Measurements from ENCODE around the gene UBE2D2. TPM values are rescaled to one million over a fixed set of nuclear protein-coding genes. Genes with fewer than 3 reads are reported as not detected.

Gene UBE2D2
- total and polyA plus RNA-seq, 4 donors, result 84.1 to 97.8 (median 91.2) TPM

- H3K4me3 ChIP-seq, result no peak overlapping the region
- WGBS, 2 donors, result 53 to 55% methylated on average over 2 of the region's 2 CpGs
- ATAC-seq (ENCODE audit: insufficient read depth, low FRiP score) (no peak), DNase-seq (no peak)
- H3K9me3 ChIP-seq (ENCODE audit: control insufficient read depth in 4 of 4, insufficient read depth in 3 of 4, low read length in 3 of 4), result peaks cover 0 to 3% (median 0%) of the 10 kb centered on the region in 4 donors
- H3K9ac ChIP-seq (ENCODE audit: insufficient read depth in 1 of 2, low read length in 2 of 2), result no peak overlapping the region
- H3K4me1 ChIP-seq (ENCODE audit: control insufficient read depth in 5 of 5, insufficient read depth in 5 of 5, low read length in 5 of 5), result no peaks in the 10 kb centered on the region
- H3K36me3 ChIP-seq (ENCODE audit: control insufficient read depth in 4 of 4, insufficient read depth in 4 of 4, low read length in 4 of 4), result no peaks in the 10 kb centered on the region
- TF ChIP-seq, protein P1, sequence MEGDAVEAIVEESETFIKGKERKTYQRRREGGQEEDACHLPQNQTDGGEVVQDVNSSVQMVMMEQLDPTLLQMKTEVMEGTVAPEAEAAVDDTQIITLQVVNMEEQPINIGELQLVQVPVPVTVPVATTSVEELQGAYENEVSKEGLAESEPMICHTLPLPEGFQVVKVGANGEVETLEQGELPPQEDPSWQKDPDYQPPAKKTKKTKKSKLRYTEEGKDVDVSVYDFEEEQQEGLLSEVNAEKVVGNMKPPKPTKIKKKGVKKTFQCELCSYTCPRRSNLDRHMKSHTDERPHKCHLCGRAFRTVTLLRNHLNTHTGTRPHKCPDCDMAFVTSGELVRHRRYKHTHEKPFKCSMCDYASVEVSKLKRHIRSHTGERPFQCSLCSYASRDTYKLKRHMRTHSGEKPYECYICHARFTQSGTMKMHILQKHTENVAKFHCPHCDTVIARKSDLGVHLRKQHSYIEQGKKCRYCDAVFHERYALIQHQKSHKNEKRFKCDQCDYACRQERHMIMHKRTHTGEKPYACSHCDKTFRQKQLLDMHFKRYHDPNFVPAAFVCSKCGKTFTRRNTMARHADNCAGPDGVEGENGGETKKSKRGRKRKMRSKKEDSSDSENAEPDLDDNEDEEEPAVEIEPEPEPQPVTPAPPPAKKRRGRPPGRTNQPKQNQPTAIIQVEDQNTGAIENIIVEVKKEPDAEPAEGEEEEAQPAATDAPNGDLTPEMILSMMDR (IDR thresholded peaks at IDR 0.05; ENCODE audit: control extremely low read depth, extremely low read depth), result no peak
- H3K27ac ChIP-seq (ENCODE audit: low read depth in 1 of 2, low read length in 1 of 2), result no peak overlapping the region
- peaks cover 0 to 2% (median 0%) of the 10 kb centered on the region in 3 donors for H3K27me3 ChIP-seq (ENCODE audit: control insufficient read depth in 3 of 3, insufficient read depth in 3 of 3, low read length in 2 of 3)
Observed at GRCh38 chr5:139551191-139551889, 9.8 kb upstream of the UBE2D2 start.

DNA sequence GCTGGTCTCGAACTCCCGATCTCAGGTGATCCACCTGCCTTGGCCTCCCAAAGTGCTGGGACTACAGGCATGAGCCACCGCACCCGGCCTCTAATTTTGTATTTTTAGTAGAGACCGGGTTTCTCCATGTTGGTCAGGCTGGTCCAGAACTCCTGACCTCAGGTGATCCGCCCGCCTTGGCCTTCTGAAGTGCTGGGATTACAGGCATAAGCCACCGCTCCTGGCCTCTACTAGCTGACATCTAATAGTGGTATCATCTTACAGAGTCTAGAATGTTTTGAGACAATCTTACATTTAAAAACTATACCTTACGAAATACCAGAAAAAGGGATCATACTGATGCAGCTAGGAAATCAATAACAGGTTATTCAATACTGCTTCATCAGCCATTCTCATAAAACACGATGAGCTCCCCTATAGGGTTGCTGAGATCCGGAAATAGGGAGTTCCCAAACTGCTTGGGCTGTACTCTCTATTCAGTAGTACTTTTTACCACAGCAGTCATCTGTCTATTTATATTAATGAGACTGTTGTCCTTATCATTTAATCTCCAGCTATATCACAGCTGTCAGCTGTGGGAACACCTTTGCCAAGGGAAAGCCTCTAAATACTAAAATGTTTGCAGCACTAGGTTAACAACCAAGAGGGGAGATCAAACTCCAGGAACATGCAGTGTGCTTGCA lies 8.1 kb upstream of the UBE2D2 start:
- DNase-seq, result no peak
- Histone ChIP-seq H3K36me3 (ENCODE audit: control insufficient read depth in 4 of 4, insufficient read depth in 4 of 4, low read length in 4 of 4) (no peaks in the 10 kb centered on the region), H3K4me1 (ENCODE audit: control insufficient read depth in 5 of 5, insufficient read depth in 5 of 5, low read length in 5 of 5) (no peaks in the 10 kb centered on the region), H3K9ac (ENCODE audit: insufficient read depth in 1 of 2, low read length in 2 of 2) (no peak overlapping the region), H3K4me3 (no peak overlapping the region), H3K27me3 (ENCODE audit: control insufficient read depth in 3 of 3, insufficient read depth in 3 of 3, low read length in 2 of 3) (peaks cover 0 to 2% (median 0%) of the 10 kb centered on the region in 3 donors), H3K27ac (ENCODE audit: low read depth in 1 of 2, low read length in 1 of 2) (no peak overlapping the region), H3K9me3 (ENCODE audit: control insufficient read depth in 4 of 4, insufficient read depth in 3 of 4, low read length in 3 of 4) (peaks cover 0 to 3% (median 0%) of the 10 kb centered on the region in 4 donors)
- ATAC-seq (ENCODE audit: insufficient read depth, low FRiP score), result no peak
- TF ChIP-seq, protein P1 (IDR thresholded peaks at IDR 0.05; ENCODE audit: control extremely low read depth, extremely low read depth), result no peak
- 92 to 94% methylated on average over 11 of the region's 11 CpGs for WGBS, 2 donors

DNA sequence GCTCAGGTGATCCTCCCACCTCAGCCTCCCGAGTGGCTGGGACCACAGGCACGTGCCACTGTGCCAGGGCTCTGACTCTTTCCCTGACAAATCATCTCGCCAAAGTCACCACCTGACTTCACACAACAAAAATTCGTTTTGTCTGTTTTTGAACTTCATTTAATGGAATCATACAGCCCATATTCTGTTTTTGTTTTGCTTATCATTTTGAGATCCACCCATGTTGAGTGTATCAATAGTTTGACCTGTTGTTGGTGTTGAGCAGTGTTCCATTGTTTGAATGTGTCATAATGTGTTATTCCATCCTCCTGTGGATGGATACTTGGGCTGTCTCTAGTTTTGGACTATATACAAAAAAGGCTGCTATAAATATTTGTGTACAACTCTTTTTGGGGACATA lies 6.9 kb upstream of the UBE2D2 start:
- no peak for DNase-seq
- no peak for ATAC-seq (ENCODE audit: insufficient read depth, low FRiP score)
- WGBS, 2 donors, result 87 to 89% methylated on average over 4 of the region's 4 CpGs
- Histone ChIP-seq H3K4me3 (no peak overlapping the region), H3K27me3 (ENCODE audit: control insufficient read depth in 3 of 3, insufficient read depth in 3 of 3, low read length in 2 of 3) (peaks cover 0 to 2% (median 0%) of the 10 kb centered on the region in 3 donors), H3K4me1 (ENCODE audit: control insufficient read depth in 5 of 5, insufficient read depth in 5 of 5, low read length in 5 of 5) (no peaks in the 10 kb centered on the region), H3K9ac (ENCODE audit: insufficient read depth in 1 of 2, low read length in 2 of 2) (no peak overlapping the region), H3K36me3 (ENCODE audit: control insufficient read depth in 4 of 4, insufficient read depth in 4 of 4, low read length in 4 of 4) (no peaks in the 10 kb centered on the region), H3K9me3 (ENCODE audit: control insufficient read depth in 4 of 4, insufficient read depth in 3 of 4, low read length in 3 of 4) (peaks cover 0 to 3% (median 0%) of the 10 kb centered on the region in 4 donors), H3K27ac (ENCODE audit: low read depth in 1 of 2, low read length in 1 of 2) (no peak overlapping the region)
- TF ChIP-seq, protein P1 (IDR thresholded peaks at IDR 0.05; ENCODE audit: control extremely low read depth, extremely low read depth), result no peak

Measured in lung (tissue), 12 donors.